Measurements from ENCODE around the gene AGAP2.

Gene AGAP2

GRCh38 chr12:57766464-57767304, 28.1 kb upstream of the AGAP2 start, which contains the start of gene CYP27B1:
CYP27B1 (minus strand) TSS chr12:57767078; CDS start chr12:57767041, 37 bp downstream.
- peak; percentile 10 for DNase-seq

DNA sequence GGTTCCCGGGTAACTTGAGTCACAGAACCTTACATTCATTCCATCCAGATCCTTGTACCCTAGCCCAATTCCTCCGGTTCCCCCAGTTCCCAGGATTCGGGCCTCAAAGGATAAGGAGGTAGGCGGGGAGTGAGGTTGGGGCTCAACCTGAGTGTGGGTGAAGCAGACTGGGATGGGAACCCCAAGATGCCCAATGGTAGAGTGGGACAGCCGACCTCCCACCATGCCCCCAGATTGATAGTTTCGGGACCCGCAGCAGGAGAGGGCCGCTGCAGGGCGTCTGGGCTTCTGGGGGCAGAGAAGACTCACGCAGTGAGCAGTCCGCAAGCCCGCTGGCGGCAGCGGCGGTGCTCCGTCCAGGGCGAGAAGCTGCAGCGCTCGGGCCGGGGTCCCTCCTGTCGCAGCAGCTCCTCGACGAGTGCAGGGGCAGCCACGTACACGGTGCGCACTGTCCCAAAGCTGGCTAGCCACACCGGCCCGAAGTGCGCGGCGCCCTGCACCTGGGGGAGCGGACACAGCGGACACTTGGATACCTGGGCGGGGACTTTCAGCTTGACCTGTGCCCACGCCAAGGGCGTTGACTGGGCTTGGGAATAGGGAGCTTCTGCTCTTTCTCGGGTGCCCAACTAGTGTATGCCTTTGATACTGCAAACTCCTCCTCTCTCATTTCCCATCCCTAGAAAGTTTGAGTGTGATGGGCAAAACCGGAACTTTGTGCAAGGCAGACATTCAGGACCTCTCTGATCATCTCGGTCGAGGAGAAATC, 27.3 kb upstream of the AGAP2 start:
- DNase-seq = peak; percentile 17

DNA sequence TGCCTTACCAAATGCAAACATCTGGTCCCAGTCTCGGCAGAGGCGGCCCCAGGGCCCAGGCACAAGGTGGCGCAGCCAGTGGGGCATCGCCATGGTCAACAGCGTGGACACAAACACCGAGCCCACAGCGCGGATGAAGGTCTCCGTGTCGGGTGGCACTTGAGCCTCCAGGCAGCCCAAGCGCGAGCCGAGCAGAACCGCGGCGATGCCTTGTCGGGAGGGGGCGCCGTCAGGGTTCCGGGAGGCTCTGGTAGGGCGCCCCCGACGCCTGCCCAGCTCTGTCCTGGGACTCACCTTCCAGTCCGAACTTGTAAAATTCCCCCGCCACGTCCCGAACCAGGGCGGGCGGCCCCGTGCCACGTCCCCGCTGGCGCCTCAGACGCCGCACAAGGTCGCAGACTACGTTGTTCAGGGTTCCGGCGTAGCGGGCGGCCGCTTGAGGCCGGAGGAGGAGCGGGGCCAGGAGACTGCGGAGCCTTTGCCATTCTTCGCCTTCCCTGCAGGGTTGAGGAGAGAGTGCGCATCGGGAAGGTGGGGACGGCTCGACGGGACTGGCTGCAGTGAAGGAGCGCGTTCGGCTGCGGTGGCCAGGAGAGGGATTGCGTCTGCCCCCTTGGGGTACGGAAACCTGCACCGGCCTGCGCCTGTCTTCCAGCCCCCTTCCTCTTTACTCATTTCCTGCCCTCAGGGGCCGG, 26.6 kb upstream of the AGAP2 start:
- peak; percentile 55 for DNase-seq

- peak; percentile 65 for DNase-seq
Measured at GRCh38 chr12:57764662-57765002, 26.1 kb upstream of the AGAP2 start.

DNA sequence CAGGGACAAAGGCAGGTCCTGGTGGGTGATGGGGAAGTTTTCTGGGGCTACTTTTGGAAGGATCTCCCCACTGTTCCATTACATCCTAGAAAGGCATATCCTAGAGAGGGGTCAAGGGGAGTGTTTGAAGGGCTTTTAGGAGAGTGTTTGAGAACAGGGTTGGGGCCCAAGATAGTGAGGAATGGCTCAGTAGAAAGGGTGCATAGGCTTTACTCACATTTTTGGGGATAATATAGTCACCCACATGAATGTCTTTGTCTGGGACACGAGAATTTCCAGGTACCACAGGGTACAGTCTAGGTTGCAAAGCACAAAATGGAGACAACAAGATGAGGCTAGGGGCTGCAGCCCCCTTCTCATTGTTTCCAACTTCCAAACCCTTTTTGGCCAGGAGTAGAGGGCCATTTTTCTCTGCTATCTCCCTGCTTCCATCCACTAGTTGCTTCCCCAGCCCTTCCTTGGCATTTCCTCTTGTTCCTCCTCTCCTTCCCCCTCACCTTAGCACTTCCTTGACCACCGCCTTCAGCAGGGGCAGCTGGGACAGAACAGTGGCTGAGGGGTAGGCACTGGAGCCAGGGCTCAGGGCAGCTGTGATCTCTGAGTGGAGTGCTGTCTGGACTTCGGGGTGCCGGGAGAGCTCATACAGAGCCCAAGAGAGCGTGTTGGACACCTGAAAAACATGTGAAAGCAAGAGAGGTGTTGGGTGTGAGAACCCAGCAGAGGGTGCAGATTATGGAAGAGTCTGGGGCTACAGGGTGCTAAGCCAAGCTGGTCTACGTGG, 25.5 kb upstream of the AGAP2 start:
- DNase-seq = no peak

DNA sequence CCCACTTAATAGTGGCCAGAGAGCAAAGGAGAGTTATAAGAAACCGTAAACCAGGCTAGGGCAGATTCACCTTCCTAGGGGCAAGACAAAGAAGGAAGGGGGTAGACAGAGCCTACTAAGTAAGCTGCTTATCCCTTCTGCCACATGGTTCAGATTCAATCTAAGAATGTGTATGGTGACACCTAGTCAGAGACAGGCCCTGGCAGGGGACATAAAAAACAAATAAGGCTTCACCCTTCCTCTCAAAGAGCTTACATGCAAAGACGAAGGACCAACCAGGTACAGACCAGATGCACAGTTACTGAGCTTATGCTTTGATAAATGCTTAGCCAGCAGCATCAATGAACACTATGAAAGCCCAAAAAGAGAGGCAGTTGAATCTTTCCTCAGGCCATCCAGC, 23.9 kb upstream of the AGAP2 start:
- no peak for DNase-seq

DNA sequence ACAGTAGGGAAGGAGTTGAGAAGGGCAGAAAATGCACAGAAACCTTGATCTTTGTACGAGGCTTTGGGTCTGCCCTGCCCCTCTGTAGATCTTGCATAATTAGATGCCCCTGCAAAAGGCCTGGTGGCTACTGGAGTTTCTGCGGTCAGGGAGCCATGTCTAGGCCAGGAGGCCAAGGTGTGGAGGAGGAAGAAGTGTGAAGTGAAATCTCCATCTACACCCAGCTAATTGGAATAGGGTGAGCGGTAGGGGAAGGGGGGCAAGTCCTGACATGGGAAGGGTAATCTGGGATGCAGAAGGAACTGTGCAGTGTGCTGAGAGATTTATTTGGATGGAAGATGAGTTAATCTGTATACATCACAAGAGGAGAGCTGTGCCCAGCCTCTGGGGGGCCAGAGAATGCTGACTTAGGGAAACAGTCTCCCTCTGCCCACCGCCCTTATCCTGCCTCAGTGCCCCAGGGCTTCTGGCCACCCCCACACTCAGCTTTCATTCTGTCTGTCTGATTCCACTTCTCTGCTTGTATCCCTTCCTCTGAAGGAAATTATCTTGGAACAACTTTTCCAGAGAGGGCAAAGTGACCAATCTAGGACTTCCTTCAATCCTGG, 23.0 kb upstream of the AGAP2 start:
- DNase-seq = no peak

DNA sequence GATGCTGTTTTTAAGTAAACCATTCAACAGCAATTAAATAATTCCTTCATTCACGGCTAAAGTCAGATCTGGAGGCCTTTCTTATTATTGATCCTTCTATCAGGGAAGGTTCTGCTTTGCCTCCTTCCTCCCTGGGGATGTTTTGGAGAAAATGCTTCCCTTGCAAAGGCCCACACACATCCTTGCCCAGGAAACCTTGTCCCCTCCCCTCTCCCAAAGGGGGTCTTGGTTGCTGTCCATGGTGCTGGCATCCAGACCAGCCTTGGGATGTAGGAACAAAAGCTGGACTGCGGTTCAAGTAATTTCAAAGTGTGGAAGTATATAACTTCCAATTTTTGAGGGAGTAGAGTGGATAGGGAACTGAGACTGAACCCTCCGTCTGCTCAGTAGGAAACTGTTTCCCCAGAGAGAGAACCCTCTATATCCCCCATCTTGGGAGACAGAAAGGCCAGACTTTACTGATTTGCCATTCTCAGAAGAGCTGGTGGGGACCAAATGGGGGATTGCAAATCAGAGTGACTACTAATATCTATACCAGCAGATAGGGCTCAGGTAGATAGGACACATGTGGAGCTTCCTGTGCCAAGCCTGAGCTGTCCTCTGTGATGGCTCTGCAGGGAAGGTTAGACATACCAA, 21.9 kb upstream of the AGAP2 start:
- DNase-seq = no peak

GRCh38 chr12:57759360-57759980, 20.9 kb upstream of the AGAP2 start:
- DNase-seq = peak; percentile 34

DNA sequence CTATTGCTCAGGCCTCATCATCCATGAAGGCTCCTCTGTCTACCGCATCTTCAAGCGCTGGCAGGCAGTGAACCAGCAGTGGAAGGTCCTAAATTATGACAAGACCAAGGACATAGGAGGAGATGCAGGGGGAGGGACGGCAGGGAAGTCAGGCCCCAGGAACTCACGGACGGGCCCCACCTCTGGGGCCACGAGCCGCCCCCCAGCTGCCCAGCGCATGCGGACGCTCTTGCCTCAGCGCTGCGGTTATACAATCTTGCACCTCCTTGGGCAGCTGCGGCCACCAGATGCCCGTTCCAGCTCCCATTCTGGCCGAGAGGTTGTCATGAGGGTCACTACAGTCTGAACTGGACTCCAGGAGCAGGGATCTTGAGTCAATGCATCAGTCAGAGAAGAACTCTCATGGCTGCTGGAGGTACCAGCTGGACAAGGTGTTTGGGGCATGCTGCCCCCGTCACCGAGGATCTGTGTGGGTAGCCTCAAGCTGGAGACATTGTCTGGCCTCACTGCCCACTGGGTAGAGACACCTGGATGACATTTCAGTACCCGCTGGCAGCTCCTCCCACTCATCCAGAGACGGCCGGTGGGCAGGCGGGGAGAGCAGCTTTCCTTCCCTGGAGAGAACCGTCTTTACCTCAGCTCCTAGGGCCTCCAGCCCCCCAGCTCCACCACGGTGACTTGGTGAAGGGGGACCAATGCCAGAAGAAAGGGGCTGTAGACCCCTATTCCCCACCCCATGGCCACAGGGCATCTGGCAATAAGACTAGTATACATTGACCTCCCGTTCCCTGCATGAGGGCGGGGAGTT, 20.2 kb upstream of the AGAP2 start:
- DNase-seq = no peak

DNA sequence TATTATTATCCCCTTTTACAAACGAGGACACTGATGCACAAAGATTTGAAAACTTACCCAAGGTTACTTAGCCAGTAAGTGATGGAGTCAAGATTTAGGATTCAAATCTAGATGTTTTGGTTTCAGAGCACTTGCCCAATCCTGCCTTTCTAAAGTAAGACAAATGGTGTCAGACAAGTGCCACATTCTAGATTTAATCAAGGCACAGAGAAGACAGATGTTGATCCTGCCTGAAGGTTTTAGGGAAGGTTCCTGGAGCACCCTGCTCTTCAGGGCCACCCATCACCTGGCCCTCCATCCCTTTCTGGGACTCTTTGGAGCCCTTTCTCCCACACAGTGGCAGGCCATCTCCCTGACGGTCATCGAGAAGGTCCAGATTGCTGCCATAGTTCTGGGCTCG, 19.2 kb upstream of the AGAP2 start:
- DNase-seq = no peak

- DNase-seq = peak; percentile 10
Measured at GRCh38 chr12:57756406-57757341, 18.1 kb upstream of the AGAP2 start.

DNA sequence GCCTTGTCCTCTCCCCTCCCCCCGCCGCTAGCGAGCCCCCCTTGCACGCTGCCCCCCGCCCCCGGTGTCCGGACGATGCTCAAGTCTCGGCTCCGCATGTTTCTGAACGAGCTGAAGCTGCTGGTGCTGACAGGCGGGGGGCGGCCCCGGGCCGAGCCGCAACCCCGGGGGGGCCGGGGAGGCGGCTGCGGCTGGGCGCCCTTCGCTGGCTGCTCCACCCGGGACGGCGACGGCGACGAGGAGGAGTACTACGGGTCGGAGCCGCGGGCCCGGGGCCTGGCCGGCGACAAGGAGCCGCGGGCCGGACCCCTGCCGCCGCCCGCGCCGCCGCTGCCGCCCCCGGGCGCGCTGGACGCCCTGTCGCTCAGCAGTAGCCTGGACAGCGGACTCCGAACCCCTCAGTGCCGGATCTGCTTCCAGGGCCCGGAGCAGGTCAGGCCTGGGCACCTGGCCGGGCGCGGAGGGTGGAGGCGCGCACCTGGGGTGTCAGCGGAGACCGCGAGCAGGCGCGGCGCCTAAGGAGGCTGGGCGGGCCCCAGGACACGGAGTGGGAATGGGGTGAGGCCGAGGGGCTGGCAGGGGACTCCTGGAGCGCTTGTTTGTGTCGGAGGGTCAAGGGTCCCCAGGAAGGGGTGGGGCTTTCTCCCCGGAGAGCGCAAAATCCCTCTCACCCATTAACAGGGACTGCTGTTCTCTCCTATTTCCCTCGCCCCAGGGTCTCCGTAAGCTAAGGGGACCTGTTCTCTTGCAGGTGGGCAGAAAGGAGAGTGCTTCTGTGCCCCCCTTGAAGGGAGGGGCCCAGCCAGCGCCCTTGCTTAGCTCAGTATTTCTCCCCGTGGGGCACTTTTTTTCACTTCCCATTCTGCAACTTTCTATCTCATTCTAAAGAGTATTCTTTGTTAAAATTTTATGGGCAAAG, 17.2 kb upstream of the AGAP2 start:
- DNase-seq = peak; percentile 74

DNA sequence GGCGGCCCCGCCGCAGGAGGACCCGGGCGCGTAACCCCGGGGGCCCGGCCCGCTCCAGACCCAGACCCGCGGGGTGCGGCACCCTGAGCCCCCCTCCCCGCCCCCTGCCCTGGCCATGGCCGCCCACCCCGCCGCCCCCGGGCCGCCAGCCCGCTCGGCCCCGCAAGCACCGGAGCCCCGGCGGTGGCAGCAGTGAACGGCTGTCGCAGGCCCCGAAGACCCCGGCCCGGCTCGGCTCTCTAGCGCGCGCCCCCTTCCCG, 16.6 kb upstream of the AGAP2 start:
- DNase-seq = no peak

DNA sequence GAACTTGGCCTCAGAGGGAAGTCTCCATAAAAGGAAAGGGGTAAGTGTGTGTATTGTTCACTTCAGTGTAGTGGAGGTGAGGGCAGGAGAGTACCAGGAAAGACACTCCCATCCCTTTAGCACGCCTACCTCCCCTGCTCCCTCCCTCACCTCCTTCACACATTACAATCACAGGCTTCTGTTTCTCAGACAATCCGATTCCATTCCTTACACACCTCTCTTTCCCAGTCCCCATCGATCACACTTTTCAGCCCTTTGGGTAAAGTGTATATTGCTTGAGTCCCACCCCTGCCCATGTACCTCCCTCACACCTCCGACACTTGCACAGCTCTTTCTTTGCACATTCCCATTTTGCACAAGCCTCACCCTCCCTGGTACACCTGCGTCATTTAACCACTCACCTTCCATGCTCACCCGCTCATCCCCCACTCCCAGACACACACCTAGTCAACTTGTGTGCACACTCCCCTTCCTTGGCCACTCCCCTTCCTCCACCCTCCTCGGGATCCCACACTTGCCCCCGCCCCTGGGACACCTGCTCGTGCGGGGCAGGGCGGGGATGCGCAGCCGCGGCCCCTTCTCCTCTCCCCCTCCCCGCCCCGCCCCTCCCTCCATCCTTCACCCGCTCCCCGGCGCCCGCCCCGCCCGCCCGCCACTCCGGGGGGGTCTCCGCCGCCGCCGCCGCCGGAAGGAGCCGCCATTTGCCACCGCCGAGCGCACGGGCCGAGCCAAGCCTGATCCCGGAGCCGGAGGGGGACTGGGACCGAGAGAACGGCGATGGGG, 16.1 kb upstream of the AGAP2 start, which contains the start of gene MARCHF9:
Gene MARCHF9, plus strand, starts transcription at position 693 of the 783 bp plus-strand sequence. CDS start 426 bp downstream, outside the sequence.
- peak; percentile 94 for DNase-seq

DNA sequence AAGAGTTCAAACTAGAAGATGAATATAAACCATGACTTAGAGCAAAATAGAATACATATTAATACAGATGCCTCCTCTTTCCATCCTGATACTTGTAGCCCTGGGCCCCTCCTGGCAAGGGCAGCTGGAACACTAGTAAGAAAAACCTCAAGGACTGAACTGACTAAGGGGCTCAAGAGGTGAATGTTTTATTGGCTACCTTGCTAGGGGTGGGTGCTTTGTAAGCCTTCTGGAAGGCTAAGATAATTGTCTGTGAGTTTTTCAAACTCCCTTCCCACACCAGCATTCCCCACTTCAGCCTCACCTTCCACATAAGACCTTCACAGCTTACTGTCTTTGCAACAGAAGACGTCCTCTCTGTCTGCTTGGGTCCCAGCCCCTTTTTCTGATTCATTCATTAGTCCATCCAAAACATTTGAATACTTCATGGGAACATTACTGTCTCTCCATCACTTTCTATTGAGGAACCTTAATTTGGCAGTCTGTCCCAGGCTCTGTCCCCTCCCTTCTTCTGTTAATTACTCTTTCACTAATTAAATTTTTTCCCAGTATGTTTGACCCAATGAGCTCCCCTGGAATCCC, 15.3 kb upstream of the AGAP2 start:
- DNase-seq = no peak

DNA sequence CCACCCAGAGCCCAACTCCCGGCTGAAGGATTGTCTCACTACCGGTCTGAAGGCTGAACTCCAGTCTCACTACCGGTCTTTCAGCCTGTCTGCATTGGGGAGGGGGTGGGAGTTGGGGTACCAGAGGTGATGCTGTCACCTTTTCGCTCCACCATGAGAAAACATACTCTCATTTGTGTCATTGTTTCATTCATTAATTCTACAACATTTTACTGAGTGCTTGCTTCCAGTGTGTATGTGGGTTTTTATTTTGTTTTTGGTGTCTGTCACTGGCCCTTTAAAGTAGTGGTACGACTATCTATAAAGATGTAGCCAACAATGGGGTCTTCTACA, 14.1 kb upstream of the AGAP2 start:
- no peak for DNase-seq

Data from NCI-H146 (cell line).